Skeletal muscle cell (primary cell): ENCODE data around the gene CTNNA1.

ENCODE experiments used
- DNase-seq: peaks from one replicate; pipeline ENCODE4 v3.0.0-alpha.2; 2010; ENCODE audit warnings: low read depth
- H3K4me3 ChIP-seq: 2 replicates; pipeline ENCODE4 v1.5.1; 2011; ENCODE audit warnings: low read depth, mild to moderate bottlenecking, control low read depth, low read length, moderate library complexity

The CTNNA1 gene

DNA sequence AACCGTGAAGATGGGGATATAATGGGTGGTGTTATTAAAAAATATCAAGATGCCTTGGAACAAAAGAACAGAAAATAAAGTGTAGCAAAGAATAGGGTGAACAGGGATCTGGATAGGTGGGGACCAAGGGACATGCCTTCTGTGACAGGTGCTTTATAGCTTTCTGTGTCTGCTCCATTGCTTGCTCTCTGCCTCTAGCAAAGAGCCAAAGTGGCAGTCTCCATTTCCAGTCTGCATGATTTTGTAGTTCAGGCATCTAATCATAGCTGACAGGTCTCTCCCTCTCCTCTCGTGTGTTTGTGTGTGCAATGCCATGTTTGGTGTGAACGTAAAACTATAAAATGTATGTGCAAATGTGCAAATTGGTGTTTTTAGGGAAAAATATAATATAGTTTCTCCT, 86.9 kb downstream of the CTNNA1 start:
- DNase-seq: no peak
- H3K4me3 ChIP-seq: no peak overlapping the region

DNA sequence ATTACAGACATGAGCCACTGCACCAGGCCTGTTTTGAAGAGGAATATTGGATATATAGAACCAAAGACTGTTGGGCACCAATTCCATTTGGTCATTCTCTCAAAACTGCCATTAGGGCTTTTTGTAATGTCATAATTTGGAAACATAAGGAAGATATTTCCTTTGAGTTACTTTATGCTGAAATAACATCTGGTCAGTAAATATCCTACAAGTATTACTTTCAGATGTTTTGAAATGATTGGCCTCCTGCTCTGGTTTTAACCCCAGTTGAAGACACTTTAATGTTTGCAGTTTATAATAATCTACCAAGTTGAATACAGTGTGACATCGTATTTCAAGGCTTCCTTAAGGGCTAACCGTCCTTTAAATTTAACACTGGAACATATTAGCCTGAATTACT, 88.3 kb downstream of the CTNNA1 start:
- H3K4me3 ChIP-seq: no peak overlapping the region
- no peak for DNase-seq

DNA sequence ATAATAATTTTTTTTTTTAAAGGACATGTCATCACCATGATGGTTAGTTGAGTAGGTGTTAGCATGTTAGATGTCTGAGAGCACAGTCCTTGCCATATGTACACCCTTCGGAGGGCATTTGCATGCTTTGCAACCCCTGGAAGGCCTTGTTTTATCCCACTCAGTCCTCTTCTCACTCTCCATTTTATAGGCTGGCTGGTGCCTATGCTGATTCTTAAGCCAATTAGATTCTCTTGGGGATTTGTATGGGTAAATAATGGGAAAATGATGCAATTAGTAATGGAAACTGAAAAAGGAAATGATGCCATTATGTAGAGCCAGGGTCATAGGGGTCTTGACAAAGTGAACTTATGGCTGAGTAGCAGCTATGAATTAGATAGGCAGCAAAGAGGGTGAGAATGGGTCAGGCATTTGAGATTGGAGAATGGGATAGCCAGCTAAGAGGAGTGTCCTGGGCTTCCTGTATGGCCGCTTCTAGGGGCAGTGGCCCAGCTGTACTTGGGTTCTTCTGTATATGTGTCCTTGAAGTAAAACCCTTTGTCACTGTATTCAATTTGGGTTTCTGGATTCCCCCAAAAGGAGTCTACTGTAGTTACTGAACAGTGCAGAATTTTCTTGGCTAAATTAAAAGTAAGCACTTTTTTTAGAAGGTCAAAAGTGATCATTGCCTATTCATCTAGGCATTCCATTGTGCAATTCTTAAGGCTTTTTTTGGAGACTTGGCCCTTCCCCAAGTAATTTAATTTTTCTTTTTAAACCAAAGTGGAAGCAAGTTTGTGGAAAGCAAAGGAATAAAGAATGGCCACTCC, 90.3 kb downstream of the CTNNA1 start:
- no peak overlapping the region for H3K4me3 ChIP-seq
- DNase-seq: no peak

DNA sequence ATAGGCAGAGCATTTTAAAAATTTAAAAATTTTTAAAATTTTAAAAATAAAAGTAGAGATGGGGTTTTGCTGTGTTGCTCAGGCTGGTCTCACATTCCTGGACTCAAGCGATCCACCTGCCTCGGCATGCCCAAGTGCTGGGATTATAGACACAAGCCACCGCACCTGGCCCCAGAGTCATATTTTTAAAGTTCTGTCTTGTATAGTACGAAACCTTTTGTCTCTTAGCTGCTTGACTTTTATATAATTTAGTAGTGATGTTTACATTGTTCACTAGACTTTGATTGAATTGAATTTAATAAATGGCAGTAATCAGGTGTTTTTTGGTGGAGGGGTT, 90.9 kb downstream of the CTNNA1 start:
- DNase-seq: no peak
- no peak overlapping the region for H3K4me3 ChIP-seq

DNA sequence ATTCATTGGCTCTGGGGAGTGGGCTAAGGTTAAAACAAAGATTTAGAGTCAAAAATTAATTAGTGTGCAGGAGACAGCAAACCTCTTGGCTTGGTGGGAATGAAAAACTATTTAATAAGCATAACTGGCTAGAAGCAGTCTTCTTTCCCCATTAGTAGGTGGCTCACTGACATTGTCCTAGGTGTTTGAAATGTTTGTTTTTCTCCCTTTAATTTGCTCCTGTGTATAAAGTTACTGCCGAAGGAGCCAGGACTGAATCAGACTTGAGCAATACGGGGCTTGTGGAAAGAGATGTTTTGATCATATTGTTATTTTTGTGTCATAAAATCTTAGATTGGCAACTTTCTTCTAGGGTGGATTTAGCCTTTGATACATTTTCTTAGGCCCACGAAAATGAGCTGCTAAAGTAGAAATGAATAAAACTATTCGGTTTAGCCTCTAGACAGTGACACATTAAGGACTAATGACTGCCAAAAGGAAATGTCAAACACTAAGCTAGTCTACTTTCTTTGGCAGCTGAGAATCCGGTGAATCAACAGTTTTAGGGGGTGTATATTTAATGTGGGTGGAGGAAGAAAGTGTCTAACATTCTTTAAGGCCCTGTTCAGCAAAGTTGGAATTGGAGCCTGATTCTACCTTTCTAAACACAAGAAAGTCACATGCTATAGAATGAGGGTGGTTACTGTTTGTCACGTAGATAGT, 91.7 kb downstream of the CTNNA1 start:
- peak; percentile 59 for DNase-seq
- no peak overlapping the region for H3K4me3 ChIP-seq

DNA sequence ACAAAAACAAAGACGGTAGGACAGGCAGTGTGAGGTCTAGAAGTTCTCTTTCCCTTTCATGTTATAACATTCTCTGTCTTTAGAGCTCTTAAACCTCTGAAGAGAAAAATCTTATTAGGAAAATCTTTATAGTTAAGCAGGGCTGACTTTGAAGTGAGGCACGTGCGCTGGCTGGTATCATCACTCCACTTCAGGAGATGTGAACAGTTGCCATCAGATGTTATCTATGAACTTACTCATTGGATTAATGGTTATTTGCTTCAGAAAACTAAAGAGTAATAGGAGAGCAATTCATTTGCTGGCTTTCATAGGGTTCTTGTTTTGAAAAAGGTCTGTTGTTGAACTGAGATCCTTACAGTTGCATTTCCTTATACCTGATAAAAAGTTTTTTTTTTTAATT, 96.2 kb downstream of the CTNNA1 start:
- DNase-seq: no peak
- H3K4me3 ChIP-seq: no peak overlapping the region

DNA sequence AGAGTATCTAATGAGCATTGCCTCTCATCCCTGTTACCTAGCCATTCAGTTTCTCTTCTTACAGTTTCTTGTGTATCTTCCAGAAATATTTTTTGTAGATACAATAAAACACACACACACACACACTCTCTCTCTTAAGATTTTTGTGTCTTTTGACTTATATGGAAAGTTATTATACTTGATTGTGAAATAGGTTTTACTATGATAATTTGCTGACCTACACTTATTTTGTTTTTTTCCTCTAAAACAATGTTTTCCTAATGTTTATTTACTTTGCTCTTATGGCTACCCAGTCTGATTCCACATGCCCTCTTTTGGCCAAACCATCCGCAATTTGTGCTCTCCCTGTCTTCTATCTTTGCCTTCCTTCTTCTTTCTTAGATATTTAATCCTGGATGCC, 96.7 kb downstream of the CTNNA1 start:
- DNase-seq: no peak
- H3K4me3 ChIP-seq: no peak overlapping the region

DNA sequence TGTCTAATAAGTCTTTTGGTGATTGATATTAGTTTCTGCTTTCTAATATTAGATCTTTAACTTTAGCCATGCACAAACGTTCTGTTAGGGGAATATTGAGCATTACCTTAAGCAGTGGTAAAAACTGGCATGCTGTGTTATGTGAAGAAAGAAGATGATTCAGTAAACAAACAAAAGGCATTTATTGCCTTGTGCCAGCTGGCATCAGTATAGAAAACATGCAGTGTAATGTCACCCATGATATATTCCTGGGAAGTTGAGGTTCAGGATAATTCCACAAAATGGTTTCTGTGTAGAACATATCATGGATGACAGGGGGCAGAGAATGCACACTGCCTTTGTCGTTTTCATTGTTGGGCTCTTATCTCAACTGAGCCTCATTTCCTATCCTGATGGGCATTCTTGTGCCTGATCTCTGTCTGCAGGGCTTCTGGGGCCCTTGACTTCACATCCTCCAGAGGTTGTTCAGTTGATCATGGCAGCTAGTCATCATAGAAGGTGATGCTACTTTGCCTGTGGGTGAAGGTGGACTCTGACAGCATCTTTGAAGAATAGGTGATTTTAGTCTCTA, 97.7 kb downstream of the CTNNA1 start:
- no peak overlapping the region for H3K4me3 ChIP-seq
- DNase-seq: no peak

DNA sequence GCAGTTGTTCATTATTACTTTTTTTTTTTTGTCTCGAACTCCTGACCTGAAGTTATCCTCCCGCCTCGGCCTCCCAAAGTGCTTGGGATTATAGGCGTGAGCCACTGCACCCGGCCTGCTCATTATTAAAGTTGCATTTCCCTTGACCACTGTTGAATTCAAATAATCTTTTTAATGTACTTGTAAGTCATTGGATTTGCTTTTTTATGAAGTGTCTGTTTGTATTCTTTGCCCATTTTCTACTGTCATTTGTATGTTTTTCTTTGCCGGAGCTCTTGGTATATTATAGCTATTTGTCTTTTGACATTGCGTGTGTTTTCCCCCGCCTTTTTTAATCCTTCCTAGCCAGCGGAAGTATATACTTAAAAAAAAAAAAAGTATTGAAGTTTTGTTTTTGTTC, 99.9 kb downstream of the CTNNA1 start:
- DNase-seq: no peak

DNA sequence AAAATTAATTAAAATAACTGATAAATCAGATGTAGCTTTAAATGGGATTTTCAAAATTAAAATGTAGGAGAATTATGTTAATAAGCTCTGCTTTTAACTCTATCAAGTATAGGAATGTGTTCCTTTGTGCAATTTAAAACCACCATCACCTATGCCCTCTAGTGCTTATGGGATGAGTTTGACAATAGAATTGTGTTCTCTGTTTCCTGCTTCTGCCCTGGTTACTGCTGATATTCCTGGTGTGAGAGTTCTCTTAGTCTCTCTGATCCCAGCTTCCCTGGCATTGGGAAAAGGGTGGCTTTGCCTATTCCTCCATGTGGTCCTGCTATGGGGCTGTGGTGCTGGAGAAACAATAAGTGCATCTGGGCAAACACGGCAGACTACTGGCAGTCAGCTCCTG, 113.8 kb downstream of the CTNNA1 start:
- DNase-seq: no peak
- H3K4me3 ChIP-seq: no peak overlapping the region

More for the DNA sequence above, 99.9 kb downstream of the CTNNA1 start:
- H3K4me3 ChIP-seq: no peak overlapping the region

DNA sequence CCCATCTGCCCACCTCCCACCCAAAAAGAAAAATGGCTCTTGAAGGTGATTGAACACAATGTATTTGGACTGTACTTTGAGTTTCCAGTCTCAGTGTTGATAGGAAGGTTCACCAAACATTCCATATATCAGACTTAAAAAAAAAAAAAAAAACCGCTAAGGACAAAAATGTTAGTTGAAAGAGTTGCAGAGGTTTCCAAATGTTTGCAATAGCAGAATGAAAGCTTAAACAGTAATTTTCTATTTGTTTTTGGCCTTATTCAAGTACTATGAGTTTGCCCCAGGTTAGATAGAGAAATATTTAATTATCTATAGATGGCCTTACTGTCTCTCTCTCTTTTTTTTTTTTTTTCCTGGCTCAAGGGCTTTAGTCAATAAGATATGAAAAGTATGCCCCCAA, 115.8 kb downstream of the CTNNA1 start:
- no peak overlapping the region for H3K4me3 ChIP-seq
- no peak for DNase-seq

DNA sequence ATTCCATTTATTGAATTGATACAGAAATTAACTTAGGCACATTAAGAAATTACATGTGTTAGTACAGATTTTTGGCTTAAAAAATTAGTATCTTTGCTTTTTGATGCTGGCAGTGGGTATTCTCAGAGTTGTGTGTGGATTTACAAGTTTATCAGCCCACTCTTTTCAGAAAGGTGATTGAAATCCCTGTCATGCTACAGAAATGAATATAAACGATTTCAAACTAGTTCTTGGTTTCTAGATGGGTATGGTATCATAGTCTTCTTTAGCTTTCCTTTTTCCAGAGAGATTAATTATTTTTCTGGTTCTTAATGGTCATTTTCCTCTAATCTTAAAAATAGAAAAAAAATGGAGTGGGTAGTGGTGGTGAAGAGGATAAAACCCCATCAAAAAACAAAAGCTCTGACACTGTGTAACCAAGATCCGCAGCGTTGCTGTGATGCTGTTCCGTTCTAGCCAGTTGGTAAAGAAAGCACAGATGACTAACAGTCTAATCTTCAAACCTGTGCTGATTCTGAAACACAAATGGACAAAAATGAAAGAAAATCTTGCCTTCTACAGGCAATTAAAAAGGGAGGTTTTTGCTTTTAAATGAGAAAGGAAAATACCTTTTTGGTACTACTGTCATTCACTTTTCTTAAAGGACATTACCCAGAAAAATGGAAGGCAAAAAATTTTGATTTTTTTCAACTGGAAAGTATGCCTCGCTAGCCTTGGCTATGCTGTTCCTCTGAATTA, 116.7 kb downstream of the CTNNA1 start:
- H3K4me3 ChIP-seq: no peak overlapping the region
- no peak for DNase-seq

DNA sequence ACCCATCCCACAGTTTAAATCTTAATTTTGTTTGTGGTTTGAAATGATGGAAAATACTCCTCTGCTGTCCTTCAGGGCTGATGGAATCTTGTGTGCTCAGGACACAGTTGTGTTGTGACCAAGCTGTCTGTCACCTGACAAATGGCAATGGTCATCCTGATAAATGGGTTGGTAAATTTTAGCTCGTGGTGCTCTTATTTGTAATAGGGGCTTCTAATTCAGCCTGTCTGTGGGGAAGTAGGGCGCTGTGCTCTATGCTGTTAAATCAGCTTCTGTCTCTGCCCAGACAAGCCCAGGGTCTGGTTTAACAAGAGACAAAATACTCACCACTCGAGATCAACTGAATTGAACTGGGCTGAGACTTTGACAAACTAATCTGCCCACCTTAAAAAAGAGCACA, 117.4 kb downstream of the CTNNA1 start:
- no peak overlapping the region for H3K4me3 ChIP-seq
- DNase-seq: no peak

DNA sequence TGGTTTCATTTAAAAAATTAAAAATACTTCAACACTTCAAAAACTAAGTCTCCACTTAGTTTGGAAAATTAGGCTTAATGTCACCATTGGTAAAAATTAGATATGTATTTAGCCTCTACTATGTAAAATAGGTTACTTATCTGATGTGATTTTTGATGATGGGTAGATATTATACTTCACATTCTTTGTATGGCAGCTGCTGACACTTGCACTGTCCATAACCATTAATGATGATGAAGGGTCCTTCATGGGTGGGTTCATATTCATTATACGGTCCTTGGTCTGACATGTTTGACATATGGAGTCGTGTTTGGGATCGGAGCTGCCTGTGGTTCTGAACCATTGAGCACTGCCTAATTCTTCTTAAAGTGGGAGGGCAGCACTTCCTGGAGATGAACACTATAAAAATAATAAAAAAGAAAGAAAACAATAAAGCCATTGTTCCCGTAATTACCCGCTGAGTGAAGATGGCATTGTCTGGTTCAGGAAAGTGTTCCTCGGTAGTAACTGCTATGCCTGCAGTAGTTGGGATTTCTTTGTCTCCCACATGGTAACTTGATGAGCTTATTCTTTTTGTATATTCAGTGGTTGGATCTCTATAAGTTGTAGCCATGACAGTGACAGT, 119.7 kb downstream of the CTNNA1 start:
- DNase-seq: no peak
- H3K4me3 ChIP-seq: no peak overlapping the region

DNA sequence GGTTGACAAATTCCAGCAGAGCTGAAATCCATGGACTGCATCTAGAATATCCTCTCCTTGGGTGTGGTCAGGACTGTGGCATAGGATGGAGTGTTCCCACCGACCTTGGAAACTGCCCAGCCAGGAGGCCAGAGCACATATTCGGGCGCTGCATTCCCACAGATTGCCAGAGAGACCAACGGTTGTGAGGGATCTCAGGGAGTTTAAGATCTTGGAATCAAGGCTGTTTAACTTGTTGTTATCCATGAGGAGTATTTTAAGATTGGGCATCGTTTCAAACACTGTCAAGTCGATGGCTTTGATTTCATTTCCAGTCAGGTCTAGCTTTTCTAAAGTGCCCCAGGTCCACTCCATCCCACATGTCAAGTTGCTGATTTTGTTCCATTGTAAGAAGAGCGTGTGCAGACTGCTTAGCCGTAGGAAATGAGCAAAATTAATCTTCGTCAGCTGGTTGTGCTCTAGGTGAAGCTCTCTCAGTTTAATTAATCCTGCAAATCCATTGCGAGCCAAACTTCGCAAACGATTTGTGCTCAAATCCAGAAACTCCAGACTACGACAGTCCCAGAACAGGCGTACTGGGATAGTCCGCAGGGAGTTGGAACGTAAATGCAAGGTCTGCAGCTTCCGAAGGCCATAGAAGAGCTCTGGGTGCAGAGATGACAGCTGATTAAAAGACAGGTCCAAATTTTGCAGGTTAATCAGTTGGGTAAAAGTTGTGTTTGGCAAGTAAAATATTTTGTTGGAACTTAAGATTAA, 120.4 kb downstream of the CTNNA1 start:
- no peak overlapping the region for H3K4me3 ChIP-seq
- DNase-seq: no peak

DNA sequence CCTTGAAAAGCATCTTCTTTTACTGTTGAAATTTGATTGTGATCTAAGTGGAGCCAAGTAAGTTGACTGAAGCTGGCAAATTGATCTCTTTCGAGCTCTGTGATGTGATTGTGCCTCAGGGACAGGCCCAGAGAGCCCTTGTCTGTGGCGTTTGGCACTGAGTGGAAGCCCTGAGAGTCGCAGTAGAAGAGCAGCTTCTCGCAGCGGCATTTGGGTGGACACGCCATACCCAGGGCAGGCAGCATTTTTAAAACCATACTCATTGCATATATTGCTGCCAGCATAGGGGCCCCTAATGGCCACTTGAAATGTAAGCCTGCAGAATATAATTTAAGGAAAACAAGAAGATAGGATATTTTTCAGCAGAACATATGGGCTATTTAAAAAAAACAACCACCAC, 121.0 kb downstream of the CTNNA1 start:
- DNase-seq: peak; percentile 6
- H3K4me3 ChIP-seq: peak overlapping the region; percentile 40

DNA sequence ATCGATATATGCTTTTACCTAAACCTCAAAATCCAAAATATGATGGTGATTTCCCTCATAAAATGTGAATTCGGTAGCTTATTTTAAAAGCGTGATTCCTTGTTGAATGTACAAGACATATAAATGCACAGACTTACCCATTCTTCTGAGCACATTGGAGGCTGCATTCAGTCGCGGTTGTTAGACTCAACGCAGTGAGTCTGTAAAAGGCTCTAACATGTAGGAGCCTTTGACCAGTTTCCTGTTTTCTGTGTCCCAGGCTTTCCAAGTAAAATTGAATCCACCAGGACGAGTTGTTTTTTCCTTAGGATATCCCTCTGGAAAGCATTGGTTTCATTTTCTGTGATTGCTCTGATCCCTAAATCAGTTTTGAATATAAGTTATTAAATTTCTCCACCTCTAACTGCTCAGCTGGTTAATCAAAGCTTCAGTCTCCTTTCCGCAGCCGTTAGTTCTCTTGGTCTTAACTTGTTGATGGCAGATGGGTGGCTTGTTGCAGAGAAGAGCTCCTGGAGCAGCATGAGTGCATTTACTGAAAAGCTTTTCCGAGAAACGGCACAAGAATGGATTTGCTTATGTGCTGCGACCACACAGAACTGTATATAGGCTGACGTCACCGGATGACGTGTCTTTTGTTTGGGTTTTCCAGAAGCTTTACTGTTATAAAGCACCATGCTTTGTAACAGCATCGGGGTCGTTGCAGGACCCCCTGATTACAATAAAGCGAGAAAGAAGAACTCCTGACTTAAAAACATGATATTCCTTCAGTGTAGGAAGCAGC, 121.7 kb downstream of the CTNNA1 start, which contains the start of gene LRRTM2:
Gene LRRTM2, minus strand, starts transcription at position 565 of the 781 bp plus-strand sequence. Its CDS starts 424 bp downstream, at position 141.
- H3K4me3 ChIP-seq: peak within 1 kb of the TSS; percentile 40
- peak; percentile 75 for DNase-seq

DNA sequence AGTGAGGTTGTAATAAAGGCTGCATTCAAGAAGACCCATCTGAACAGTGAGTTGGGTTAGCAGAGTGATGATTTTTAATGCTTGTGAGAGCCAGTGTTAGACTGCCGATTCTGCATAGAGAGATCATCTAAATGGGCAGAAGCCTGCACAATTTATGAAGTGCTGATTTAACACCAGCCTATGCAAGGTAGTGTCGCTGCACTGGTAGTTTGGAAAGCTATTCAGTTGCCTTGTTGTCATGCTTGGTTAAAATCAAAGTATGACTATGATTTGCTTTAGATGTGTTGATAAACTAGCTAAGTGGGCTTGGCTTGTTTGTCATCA, 122.3 kb downstream of the CTNNA1 start:
- H3K4me3 ChIP-seq: peak overlapping the region; percentile 40
- no peak for DNase-seq
